WTC11 (cell line): ENCODE data around the gene LCN1. TPM values are rescaled to one million over a fixed set of nuclear protein-coding genes. Genes with fewer than 3 reads are reported as not detected.

Source experiments
- ATAC-seq: fragments of 200-7000 bp; cut with Tn5 transposase; 2 replicates; pipeline ENCODE4 v1.10.0; 2021; ENCODE audit warnings: mild to moderate bottlenecking, moderate library complexity
- CTCF ChIA-PET: fragments of 300-600 bp; sonication (Branson Sonifier 250); formaldehyde crosslinking; loops from one replicate; lab custom pipeline; 2021; ENCODE audit warnings: antibody characterized with exemption; lab: Charles Lee
- POLR2A ChIA-PET: fragments of 350-600 bp; sonication (Branson Sonifier 250); formaldehyde crosslinking; loops from one replicate; lab custom pipeline; 2021; ENCODE audit warnings: antibody characterized with exemption; lab: Charles Lee
- DNase-seq: peaks from one replicate; pipeline ENCODE4 v3.0.0; 2021; ENCODE audit warnings: low spot score
- H3K27ac Mint-ChIP-seq: 2 replicates; pipeline ENCODE4 v1.8.0; 2021; ENCODE audit warnings: mixed read lengths
- H3K27me3 Mint-ChIP-seq: 2 replicates; pipeline ENCODE4 v1.8.0; 2021; ENCODE audit warnings: low read depth, mild to moderate bottlenecking, moderate library complexity, mixed read lengths
- H3K36me3 Mint-ChIP-seq: 2 replicates; pipeline ENCODE4 v1.8.0; 2021; ENCODE audit warnings: mixed read lengths
- H3K4me1 Mint-ChIP-seq: 2 replicates; pipeline ENCODE4 v1.8.0; 2022; ENCODE audit warnings: mixed read lengths
- H3K4me3 Mint-ChIP-seq: 2 replicates; pipeline ENCODE4 v1.8.0; 2021; ENCODE audit warnings: mild to moderate bottlenecking, moderate library complexity, mixed read lengths
- H3K9me3 Mint-ChIP-seq: 2 replicates; pipeline ENCODE4 v1.8.0; 2021; ENCODE audit warnings: mixed read lengths
- AFF4 ChIP-seq: sonication (generic); formaldehyde crosslinking; IDR thresholded peaks from 2 replicates; pipeline ENCODE4 v1.8.1; 2023; ENCODE audit warnings: mild to moderate bottlenecking, missing genetic modification reagents, borderline replicate concordance
- ATF1 ChIP-seq: sonication (generic); formaldehyde crosslinking; IDR thresholded peaks from 2 replicates; pipeline ENCODE4 v1.8.1; 2023; ENCODE audit warnings: mild to moderate bottlenecking, moderate library complexity, missing genetic modification reagents
- E2F1 ChIP-seq: sonication (generic); formaldehyde crosslinking; IDR thresholded peaks from 2 replicates; pipeline ENCODE4 v1.8.0; 2022; ENCODE audit warnings: mild to moderate bottlenecking, missing genetic modification reagents
- E2F5 ChIP-seq: sonication (generic); formaldehyde crosslinking; IDR thresholded peaks from 2 replicates; pipeline ENCODE4 v1.8.1; 2022; ENCODE audit warnings: mild to moderate bottlenecking, moderate library complexity, missing genetic modification reagents
- FOXJ3 ChIP-seq: sonication (generic); formaldehyde crosslinking; IDR thresholded peaks from 2 replicates; pipeline ENCODE4 v1.9.0; 2021; ENCODE audit warnings: missing genetic modification reagents, mild to moderate bottlenecking, borderline replicate concordance
- FOXK1 ChIP-seq: sonication (generic); formaldehyde crosslinking; IDR thresholded peaks from 2 replicates; pipeline ENCODE4 v1.8.0; 2022; ENCODE audit warnings: mild to moderate bottlenecking, moderate library complexity, missing genetic modification reagents
- FOXP1 ChIP-seq: sonication (generic); formaldehyde crosslinking; IDR thresholded peaks from 2 replicates; pipeline ENCODE4 v1.8.0; 2022; ENCODE audit warnings: missing genetic modification reagents, mild to moderate bottlenecking, moderate library complexity, borderline replicate concordance
- FOXP4 ChIP-seq: sonication (generic); formaldehyde crosslinking; IDR thresholded peaks from 2 replicates; pipeline ENCODE4 v1.8.0; 2022; ENCODE audit warnings: mild to moderate bottlenecking, missing genetic modification reagents
- HMGXB4 ChIP-seq: sonication (generic); formaldehyde crosslinking; IDR thresholded peaks from 2 replicates; pipeline ENCODE4 v1.8.1; 2023; ENCODE audit warnings: mild to moderate bottlenecking, moderate library complexity, missing genetic modification reagents
- JAZF1 ChIP-seq: fragments of 250-450 bp; sonication (Bioruptor Pico); IDR thresholded peaks from 2 replicates; pipeline ENCODE4 v1.9.0; 2021; ENCODE audit warnings: moderate library complexity, mild to moderate bottlenecking, inconsistent platforms
- MXD4 ChIP-seq: fragments of 250-450 bp; sonication (Bioruptor Pico); IDR thresholded peaks from 2 replicates; pipeline ENCODE4 v1.8.0; 2021; ENCODE audit warnings: mild to moderate bottlenecking, moderate library complexity, borderline replicate concordance
- NR1H2 ChIP-seq: sonication (generic); formaldehyde crosslinking; IDR thresholded peaks from 2 replicates; pipeline ENCODE4 v1.9.0; 2021; ENCODE audit warnings: mild to moderate bottlenecking, moderate library complexity, missing genetic modification reagents
- SMAD4 ChIP-seq: sonication (generic); formaldehyde crosslinking; IDR thresholded peaks from 2 replicates; pipeline ENCODE4 v1.8.0; 2022; ENCODE audit warnings: mild to moderate bottlenecking, missing genetic modification reagents
- TEAD1 ChIP-seq: sonication (generic); formaldehyde crosslinking; IDR thresholded peaks from 2 replicates; pipeline ENCODE4 v1.8.0; 2022; ENCODE audit warnings: mild to moderate bottlenecking, missing genetic modification reagents
- ZNF232 ChIP-seq: sonication (generic); formaldehyde crosslinking; IDR thresholded peaks from 2 replicates; pipeline ENCODE4 v1.8.0; 2022; ENCODE audit warnings: mild to moderate bottlenecking, missing genetic modification reagents
- ZNF263 ChIP-seq: sonication (generic); formaldehyde crosslinking; IDR thresholded peaks from 2 replicates; pipeline ENCODE4 v1.8.1; 2022; ENCODE audit warnings: low read depth, mild to moderate bottlenecking, moderate library complexity, missing genetic modification reagents
- ZNF281 ChIP-seq: sonication (generic); formaldehyde crosslinking; IDR thresholded peaks from 2 replicates; pipeline ENCODE4 v1.8.0; 2023; ENCODE audit warnings: mild to moderate bottlenecking, missing genetic modification reagents
- ZNF532 ChIP-seq: fragments of 250-450 bp; sonication (Bioruptor Pico); IDR thresholded peaks from 2 replicates; pipeline ENCODE4 v1.9.0; 2021; ENCODE audit warnings: mild to moderate bottlenecking, borderline replicate concordance
- ZNF671 ChIP-seq: fragments of 250-450 bp; sonication (Bioruptor Pico); IDR thresholded peaks from 2 replicates; pipeline ENCODE4 v1.8.0; 2021; ENCODE audit warnings: mild to moderate bottlenecking
- total RNA-seq: library from RNA; stranded (reverse); gene quantifications from 3 replicates; pipeline ENCODE4 v1.2.3, GENCODE V29; 2021

LCN1 gene
- total RNA-seq, 1 experiment from 2014 or later, result not detected

- Mint-ChIP-seq H3K4me3 (no peak overlapping the region), H3K36me3 (no peaks in the 10 kb centered on the region), H3K4me1 (no peaks in the 10 kb centered on the region), H3K27me3 (no peaks in the 10 kb centered on the region), H3K27ac (no peak overlapping the region), H3K9me3 (peaks cover 7% of the 10 kb centered on the region)
- ChIA-PET CTCF (interaction anchor here (1.1 to 1.7 kb wide), 2 partner anchors 10 to 76 kb away, joined by 3 to 7 read pairs; no protein-coding TSS in a partner anchor), POLR2A (no interaction called here)
- ATAC-seq (no peak), DNase-seq (peak; percentile 7)
- TF ChIP-seq E2F5 (CRISPR knock-in tag) (no peak), JAZF1 (CRISPR knock-in tag) (no peak), FOXP1 (CRISPR knock-in tag) (no peak), FOXP4 (CRISPR knock-in tag) (no peak), ATF1 (CRISPR knock-in tag) (no peak), FOXJ3 (no peak), ZNF263 (CRISPR knock-in tag) (no peak), ZNF281 (CRISPR knock-in tag) (no peak), NR1H2 (CRISPR knock-in tag) (no peak), E2F1 (CRISPR knock-in tag) (no peak), AFF4 (CRISPR knock-in tag) (no peak), ZNF232 (CRISPR knock-in tag) (no peak), FOXK1 (CRISPR knock-in tag) (no peak), ZNF671 (CRISPR knock-in tag) (no peak), HMGXB4 (no peak), ZNF532 (no peak), MXD4 (CRISPR knock-in tag) (no peak), SMAD4 (CRISPR knock-in tag) (no peak), TEAD1 (no peak)
These were observed 5.9 kb upstream of the LCN1 start for GRCh38 chr9:135515083-135515951.
